Activated gamma-delta T cell (primary cell): ENCODE data around the gene SLC16A8.

Source experiments
- DNase-seq: peaks from one replicate; lab custom pipeline; 2025; lab: John Stamatoyannopoulos, UW

SLC16A8 gene

DNA sequence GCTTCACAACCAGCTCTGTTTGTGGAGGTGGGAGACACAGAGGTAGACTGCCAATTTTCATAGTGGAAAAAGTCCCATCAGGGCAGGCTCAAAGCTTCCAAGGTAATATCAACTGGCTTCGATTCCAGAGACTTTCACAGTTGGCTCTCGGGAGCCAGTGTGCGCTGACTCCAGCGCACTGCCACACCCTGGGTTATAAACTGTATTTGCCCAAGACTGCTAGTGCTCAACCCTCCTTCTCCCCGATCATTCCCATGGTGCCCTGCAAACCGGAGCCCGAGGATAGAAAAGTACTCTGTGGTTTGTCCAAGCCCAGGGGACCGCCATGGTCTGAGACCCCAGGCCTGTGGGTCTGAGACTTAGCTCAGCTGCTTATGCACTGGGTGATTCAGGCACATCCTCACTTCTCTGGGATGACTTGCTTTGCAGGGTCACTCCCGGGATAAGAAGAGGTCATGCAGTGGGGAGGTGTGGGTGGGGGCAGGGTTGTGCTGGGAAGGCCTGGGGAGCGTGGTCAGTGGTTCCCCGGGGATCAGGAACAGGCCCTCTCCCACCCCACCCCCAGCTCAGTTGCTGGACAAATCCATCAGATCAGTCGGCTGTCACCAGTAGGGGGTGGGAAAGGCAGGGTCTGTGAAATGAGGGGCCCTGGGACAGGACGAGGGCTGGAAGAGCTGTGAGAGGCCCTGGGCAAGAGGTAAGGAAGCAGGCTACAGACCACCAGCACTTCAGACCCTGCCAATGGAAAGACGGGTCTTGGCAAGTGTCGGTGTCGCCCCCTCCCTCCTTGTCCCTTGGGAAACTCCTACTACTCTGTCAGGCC is 53.5 kb downstream of the SLC16A8 start:
- no peak for DNase-seq

DNA sequence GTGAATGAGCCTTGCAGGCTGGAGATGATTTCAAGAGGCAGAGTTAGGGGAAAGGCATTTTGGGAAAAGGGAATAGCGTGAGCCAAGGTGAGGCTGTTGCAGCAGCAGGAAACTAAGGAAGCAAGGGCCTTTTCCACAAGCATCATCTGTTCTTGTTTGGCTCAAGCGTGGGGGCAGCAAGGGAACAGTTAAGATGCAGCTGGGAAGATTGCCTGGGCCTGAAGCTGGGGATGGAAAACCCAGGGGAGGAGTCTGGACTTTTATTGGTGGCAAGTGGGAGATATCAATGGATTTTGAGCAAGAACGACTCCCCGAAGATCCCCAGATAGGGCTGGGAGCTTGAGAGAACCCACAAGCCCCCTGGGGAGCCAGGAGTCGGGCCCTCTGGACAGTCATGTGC is 54.1 kb downstream of the SLC16A8 start:
- DNase-seq, result no peak

DNA sequence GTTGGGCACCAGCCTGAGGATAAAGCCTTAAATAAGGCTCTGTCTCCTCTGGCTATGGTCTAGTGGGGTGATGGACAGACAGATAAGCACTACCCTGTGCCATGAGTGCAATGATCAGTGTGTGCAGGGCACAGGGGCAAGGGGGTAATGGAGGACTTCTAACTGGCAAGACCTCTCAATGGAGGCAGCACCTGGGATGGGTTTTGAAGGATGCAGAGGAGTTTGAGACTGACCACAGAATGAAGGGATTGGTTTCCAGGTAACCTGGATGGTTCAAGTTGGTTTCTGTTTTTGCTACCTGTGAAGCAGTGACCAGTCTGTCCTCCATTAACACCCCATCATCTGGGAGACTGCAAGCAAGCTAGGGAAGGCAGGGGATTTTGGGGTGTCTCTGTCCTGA is 54.6 kb downstream of the SLC16A8 start:
- no peak for DNase-seq

DNA sequence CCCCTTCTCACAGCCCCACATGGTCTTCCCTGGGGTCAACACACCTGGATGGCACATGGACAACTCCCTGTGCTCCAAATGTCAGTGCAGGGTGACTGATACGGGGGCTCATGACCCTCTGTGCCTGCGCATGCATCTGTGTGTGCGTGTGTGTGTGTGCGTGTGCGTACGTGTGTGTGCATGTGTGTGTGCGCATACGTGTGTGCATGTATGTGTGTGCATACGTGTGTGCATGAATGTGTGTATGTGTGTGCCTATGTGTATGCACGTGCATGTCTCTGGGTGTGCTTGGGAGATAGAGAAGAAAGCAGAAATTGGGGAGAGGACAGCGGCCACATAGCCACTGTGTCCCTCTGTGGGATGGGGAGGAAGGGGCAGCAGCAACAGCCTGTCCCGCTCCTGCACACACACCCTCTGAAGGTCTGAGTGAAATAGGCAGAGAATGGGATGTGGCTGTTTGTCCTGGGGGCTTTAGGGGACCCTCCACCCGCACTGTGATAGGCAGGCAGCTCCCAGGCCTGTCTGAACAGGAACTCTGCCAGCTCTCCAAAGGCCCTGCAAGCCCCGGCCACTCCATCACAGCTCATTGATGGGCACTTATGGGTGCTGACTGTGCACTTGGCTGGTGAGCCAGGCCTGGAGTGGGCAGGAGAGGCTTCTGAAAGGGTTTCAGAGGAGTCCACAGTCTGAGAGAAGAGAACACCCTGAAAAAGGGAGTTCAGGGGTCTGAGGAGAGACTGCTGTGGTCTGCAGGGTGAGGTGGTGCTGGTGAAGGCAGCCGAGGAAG is 55.4 kb downstream of the SLC16A8 start:
- DNase-seq, result no peak
